ENCODE data around the gene DHRS1. TPM values are rescaled to one million over a fixed set of nuclear protein-coding genes. Genes with fewer than 3 reads are reported as not detected.

Gene DHRS1
- total RNA-seq, 1 donor from 2014 or later, result 26.5 TPM

DNA sequence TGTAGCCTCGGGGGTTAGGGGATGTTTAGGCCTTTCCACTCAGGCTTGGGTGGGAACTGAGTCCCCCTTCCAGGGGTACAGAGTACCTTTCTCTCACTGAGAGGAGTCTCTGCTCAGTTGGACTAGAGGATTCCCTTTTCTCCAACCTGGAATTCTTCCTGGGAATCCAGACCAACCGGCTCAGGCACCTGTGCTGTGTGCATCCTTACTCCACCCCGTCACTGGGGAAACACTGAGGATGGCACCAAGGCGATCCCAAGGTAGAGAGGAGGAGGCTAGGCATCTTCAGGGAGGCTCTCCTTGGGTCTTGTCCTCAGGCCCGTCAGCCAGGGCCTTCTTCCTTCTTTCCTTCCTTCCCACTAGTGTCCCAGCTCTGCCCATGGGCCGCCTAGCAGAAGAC lies 35.7 kb downstream of the DHRS1 start:
- H3K4me1 Mint-ChIP-seq (ENCODE audit: low read depth, unreplicated experiment), result no peaks in the 10 kb centered on the region
- H3K9me3 Mint-ChIP-seq (ENCODE audit: unreplicated experiment), result no peaks in the 10 kb centered on the region
- TF ChIP-seq EZH2 (IDR thresholded peaks at IDR 0.05; ENCODE audit: insufficient read depth, low read length), result no peak
- TF ChIP-seq, protein P1, sequence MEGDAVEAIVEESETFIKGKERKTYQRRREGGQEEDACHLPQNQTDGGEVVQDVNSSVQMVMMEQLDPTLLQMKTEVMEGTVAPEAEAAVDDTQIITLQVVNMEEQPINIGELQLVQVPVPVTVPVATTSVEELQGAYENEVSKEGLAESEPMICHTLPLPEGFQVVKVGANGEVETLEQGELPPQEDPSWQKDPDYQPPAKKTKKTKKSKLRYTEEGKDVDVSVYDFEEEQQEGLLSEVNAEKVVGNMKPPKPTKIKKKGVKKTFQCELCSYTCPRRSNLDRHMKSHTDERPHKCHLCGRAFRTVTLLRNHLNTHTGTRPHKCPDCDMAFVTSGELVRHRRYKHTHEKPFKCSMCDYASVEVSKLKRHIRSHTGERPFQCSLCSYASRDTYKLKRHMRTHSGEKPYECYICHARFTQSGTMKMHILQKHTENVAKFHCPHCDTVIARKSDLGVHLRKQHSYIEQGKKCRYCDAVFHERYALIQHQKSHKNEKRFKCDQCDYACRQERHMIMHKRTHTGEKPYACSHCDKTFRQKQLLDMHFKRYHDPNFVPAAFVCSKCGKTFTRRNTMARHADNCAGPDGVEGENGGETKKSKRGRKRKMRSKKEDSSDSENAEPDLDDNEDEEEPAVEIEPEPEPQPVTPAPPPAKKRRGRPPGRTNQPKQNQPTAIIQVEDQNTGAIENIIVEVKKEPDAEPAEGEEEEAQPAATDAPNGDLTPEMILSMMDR (IDR thresholded peaks at IDR 0.05; ENCODE audit: insufficient read depth, low read depth, low read length), result no peak
- H3K27me3 Mint-ChIP-seq (ENCODE audit: low read depth, unreplicated experiment), result peaks cover 4% of the 10 kb centered on the region
- peaks cover 31% of the 10 kb centered on the region for H3K36me3 Mint-ChIP-seq (ENCODE audit: low read depth, unreplicated experiment)
- H3K4me2 ChIP-seq (ENCODE audit: low read length), result no peak overlapping the region
- H3K27ac ChIP-seq (ENCODE audit: low read depth, low read length), result no peak overlapping the region
- no peak overlapping the region for H3K9ac ChIP-seq (ENCODE audit: low read length)
- FAIRE-seq (no peak), DNase-seq (ENCODE audit: low read depth) (no peak)
- no peak overlapping the region for H3K27ac Mint-ChIP-seq (ENCODE audit: unreplicated experiment)
- H3K4me3 Mint-ChIP-seq (ENCODE audit: unreplicated experiment), result no peak overlapping the region
- H3K4me3 ChIP-seq (ENCODE audit: insufficient read depth, low read depth, low read length), result no peak overlapping the region
- H3K27me3 ChIP-seq (ENCODE audit: insufficient read depth, low read length), result no peaks in the 10 kb centered on the region
- no peak overlapping the region for H2AFZ ChIP-seq (ENCODE audit: low read depth, low read length)
- no peaks in the 10 kb centered on the region for H3K79me2 ChIP-seq (ENCODE audit: insufficient read depth, low read length)
- H3K36me3 ChIP-seq (ENCODE audit: insufficient read depth, low read length), result peaks cover 3% of the 10 kb centered on the region
- peaks cover 3% of the 10 kb centered on the region for H3K4me1 ChIP-seq (ENCODE audit: insufficient read depth, low read length)
- no peaks in the 10 kb centered on the region for H3K9me3 ChIP-seq (ENCODE audit: insufficient read depth, low read depth, low read length)
- H4K20me1 ChIP-seq (ENCODE audit: insufficient read depth, low read length), result no peaks in the 10 kb centered on the region

DNA sequence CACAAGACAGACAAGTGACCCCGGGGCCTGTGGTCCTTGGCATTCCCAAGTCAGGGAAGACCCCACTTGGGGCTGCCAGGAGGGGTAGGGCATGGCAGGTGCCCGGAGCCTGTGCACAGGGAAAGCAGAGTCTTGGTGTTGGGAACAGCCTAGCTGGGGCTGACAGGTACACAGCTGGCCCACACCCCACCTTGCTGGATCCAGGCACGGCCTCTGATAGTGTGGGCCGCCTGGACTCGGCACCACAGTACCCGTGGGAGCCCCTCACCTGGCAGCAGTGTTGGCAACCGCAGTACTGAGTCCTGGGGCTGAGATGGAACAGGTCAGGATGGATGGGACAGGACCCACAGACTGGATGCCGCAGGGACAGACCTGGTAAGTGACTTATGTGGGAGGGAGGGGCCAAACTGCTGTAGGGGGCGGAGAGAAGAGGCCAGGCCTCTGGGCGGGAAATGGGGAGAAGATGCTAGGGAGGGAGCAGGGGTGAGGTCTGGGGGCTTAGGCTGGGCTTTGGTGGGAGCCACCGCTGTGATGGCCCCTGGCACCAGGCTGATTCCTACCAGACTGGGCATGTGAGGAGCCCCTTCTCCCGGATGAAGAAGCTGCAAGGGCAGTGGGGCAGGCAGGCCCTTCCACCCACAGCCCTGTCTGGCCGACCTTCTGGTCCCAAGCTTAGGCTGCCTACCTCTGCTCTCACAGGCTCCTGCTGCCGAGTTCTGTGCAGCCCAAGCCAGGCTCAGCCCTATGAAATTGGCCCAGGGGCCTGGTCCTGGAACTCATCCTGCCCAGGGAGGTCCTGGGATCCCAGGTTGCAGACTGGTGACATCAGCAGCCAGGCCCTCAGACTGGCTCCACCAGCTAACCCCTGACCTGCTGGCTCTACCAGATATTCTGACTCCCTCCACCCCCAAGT lies 36.5 kb downstream of the DHRS1 start, which contains the start of gene TGM1:
TSS of gene TGM1 (minus strand) at position 357 of the 913 bp plus-strand sequence. CDS start 825 bp downstream, outside the sequence.
- DNase-seq (ENCODE audit: low read depth) (no peak), FAIRE-seq (no peak)
- Mint-ChIP-seq H3K9me3 (ENCODE audit: unreplicated experiment) (no peaks in the 10 kb centered on the region), H3K27ac (ENCODE audit: unreplicated experiment) (no peak within 1 kb of the TSS), H3K4me1 (ENCODE audit: low read depth, unreplicated experiment) (no peaks in the 10 kb centered on the region), H3K27me3 (ENCODE audit: low read depth, unreplicated experiment) (peaks cover 4% of the 10 kb centered on the region), H3K4me3 (ENCODE audit: unreplicated experiment) (no peak within 1 kb of the TSS), H3K36me3 (ENCODE audit: low read depth, unreplicated experiment) (peaks cover 29% of the 10 kb centered on the region)
- H3K4me3 ChIP-seq (ENCODE audit: insufficient read depth, low read depth, low read length), result no peak within 1 kb of the TSS
- no peaks in the 10 kb centered on the region for H3K27me3 ChIP-seq (ENCODE audit: insufficient read depth, low read length)
- H3K9ac ChIP-seq (ENCODE audit: low read length), result no peak within 1 kb of the TSS
- TF ChIP-seq EZH2 (IDR thresholded peaks at IDR 0.05; ENCODE audit: insufficient read depth, low read length), result no peak
- TF ChIP-seq, protein P1 (IDR thresholded peaks at IDR 0.05; ENCODE audit: insufficient read depth, low read depth, low read length), result no peak
- no peak within 1 kb of the TSS for H3K27ac ChIP-seq (ENCODE audit: low read depth, low read length)
- H3K36me3 ChIP-seq (ENCODE audit: insufficient read depth, low read length), result peaks cover 3% of the 10 kb centered on the region
- no peak within 1 kb of the TSS for H3K4me2 ChIP-seq (ENCODE audit: low read length)
- H4K20me1 ChIP-seq (ENCODE audit: insufficient read depth, low read length), result no peaks in the 10 kb centered on the region
- H3K79me2 ChIP-seq (ENCODE audit: insufficient read depth, low read length), result no peaks in the 10 kb centered on the region
- peaks cover 3% of the 10 kb centered on the region for H3K4me1 ChIP-seq (ENCODE audit: insufficient read depth, low read length)
- H2AFZ ChIP-seq (ENCODE audit: low read depth, low read length), result no peak within 1 kb of the TSS
- no peaks in the 10 kb centered on the region for H3K9me3 ChIP-seq (ENCODE audit: insufficient read depth, low read depth, low read length)

DNA sequence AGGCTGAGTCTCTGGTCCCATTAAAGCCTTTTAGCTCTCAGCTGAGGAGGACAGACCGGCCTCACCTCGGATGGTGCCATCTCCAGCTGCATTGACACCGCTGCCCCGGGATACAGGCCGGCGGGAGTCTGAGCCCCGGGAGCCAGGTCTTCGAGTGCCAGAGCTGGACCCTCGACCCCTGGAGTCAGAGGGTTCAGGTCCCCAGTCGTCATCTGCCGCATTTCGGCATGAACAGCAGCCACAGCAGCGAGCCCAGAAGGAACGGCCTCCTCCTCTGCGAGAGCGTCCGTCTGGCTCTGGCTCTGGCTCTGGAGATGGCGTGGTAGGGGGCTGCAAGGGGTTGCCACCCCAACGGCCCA lies 37.6 kb downstream of the DHRS1 start:
- DNase-seq (ENCODE audit: low read depth) (no peak), FAIRE-seq (no peak)
- Mint-ChIP-seq H3K27me3 (ENCODE audit: low read depth, unreplicated experiment) (peaks cover 7% of the 10 kb centered on the region), H3K4me3 (ENCODE audit: unreplicated experiment) (no peak overlapping the region), H3K27ac (ENCODE audit: unreplicated experiment) (no peak overlapping the region), H3K4me1 (ENCODE audit: low read depth, unreplicated experiment) (peaks cover 3% of the 10 kb centered on the region), H3K9me3 (ENCODE audit: unreplicated experiment) (no peaks in the 10 kb centered on the region), H3K36me3 (ENCODE audit: low read depth, unreplicated experiment) (peaks cover 28% of the 10 kb centered on the region)
- no peak overlapping the region for H3K4me2 ChIP-seq (ENCODE audit: low read length)
- H3K36me3 ChIP-seq (ENCODE audit: insufficient read depth, low read length), result no peaks in the 10 kb centered on the region
- H3K4me3 ChIP-seq (ENCODE audit: insufficient read depth, low read depth, low read length), result no peak overlapping the region
- H3K4me1 ChIP-seq (ENCODE audit: insufficient read depth, low read length), result peaks cover 3% of the 10 kb centered on the region
- H3K27me3 ChIP-seq (ENCODE audit: insufficient read depth, low read length), result no peaks in the 10 kb centered on the region
- no peaks in the 10 kb centered on the region for H3K9me3 ChIP-seq (ENCODE audit: insufficient read depth, low read depth, low read length)
- H2AFZ ChIP-seq (ENCODE audit: low read depth, low read length), result no peak overlapping the region
- TF ChIP-seq, protein P1 (IDR thresholded peaks at IDR 0.05; ENCODE audit: insufficient read depth, low read depth, low read length), result no peak
- TF ChIP-seq EZH2 (IDR thresholded peaks at IDR 0.05; ENCODE audit: insufficient read depth, low read length), result no peak
- no peaks in the 10 kb centered on the region for H3K79me2 ChIP-seq (ENCODE audit: insufficient read depth, low read length)
- no peaks in the 10 kb centered on the region for H4K20me1 ChIP-seq (ENCODE audit: insufficient read depth, low read length)
- H3K9ac ChIP-seq (ENCODE audit: low read length), result no peak overlapping the region
- H3K27ac ChIP-seq (ENCODE audit: low read depth, low read length), result no peak overlapping the region

Data from astrocyte (in vitro differentiated cells and primary cell).